ENCODE data around the gene LENG8. TPM values are rescaled to one million over a fixed set of nuclear protein-coding genes. Genes with fewer than 3 reads are reported as not detected.

The LENG8 gene
- total RNA-seq, 2 experiments from 2014 or later: 63.2 to 137 TPM

DNA sequence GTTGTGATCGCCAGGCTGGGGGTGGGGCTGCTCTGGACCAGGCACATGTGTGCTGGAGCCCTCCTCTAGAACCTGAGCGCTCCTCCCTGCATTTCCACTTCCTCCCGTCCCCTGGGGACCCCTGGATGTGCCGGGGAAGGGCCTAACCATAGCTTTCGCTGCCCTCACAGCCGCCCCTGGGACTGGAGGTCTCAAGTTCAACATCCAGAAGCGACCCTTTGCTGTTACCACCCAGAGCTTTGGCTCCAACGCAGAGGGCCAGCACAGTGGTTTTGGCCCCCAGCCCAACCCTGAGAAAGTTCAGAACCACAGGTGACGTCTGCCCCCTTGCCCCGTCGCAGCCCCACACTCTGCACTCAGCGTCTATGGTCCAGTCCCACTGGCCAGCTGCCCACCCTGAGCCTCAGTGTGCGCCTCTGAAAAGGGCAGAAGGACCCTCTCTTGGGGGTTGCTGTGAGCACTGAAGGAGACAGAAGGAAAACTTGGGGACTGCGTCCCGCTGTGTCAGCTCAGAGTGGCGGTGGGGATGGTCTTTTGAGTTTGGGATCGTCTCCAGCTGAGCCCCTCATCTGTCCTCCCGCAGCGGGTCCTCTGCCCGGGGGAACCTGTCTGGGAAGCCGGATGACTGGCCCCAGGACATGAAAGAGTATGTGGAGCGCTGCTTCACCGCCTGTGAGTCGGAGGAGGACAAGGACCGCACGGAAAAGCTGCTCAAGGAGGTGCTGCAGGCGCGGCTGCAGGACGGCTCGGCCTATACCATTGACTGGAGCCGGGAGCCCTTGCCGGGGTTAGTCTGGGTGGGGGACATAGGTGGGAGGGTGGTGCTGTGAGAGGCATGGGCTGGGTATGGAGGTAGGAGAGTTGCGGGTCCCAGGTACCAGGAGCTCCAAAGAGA is 6.0 kb downstream of the LENG8 start:
- Histone ChIP-seq H3K4me3 (ENCODE audit: low read depth, low read length, poor library complexity, severe bottlenecking) (no peak overlapping the region), H3K9me2 (ENCODE audit: insufficient read depth, low read length) (no peaks in the 10 kb centered on the region), H3K27ac (ENCODE audit: low read depth, low read length, poor library complexity, severe bottlenecking) (no peak overlapping the region), H3K9me3 (ENCODE audit: low read length) (no peaks in the 10 kb centered on the region), H4K20me1 (ENCODE audit: insufficient read depth, low read length) (peaks cover 18% of the 10 kb centered on the region), H3K4me1 (ENCODE audit: insufficient read depth, low read length, poor library complexity, severe bottlenecking) (peaks cover 13% of the 10 kb centered on the region), H3K79me2 (ENCODE audit: insufficient read depth, low read depth, low read length) (peaks cover 22% of the 10 kb centered on the region), H3K36me3 (ENCODE audit: insufficient read depth, low read length) (peaks cover 95% of the 10 kb centered on the region), H2AFZ (ENCODE audit: low read length) (no peak overlapping the region), H3K4me2 (ENCODE audit: low read length) (no peak overlapping the region)
- no peak for DNase-seq (ENCODE audit: low spot score)
- BruUV-seq (replicated peaks): no TSS peak
- ChIA-PET POLR2A (no interaction called here), CTCF (ENCODE audit: unreplicated experiment) (no interaction called here)
- TF ChIP-seq, protein P1, sequence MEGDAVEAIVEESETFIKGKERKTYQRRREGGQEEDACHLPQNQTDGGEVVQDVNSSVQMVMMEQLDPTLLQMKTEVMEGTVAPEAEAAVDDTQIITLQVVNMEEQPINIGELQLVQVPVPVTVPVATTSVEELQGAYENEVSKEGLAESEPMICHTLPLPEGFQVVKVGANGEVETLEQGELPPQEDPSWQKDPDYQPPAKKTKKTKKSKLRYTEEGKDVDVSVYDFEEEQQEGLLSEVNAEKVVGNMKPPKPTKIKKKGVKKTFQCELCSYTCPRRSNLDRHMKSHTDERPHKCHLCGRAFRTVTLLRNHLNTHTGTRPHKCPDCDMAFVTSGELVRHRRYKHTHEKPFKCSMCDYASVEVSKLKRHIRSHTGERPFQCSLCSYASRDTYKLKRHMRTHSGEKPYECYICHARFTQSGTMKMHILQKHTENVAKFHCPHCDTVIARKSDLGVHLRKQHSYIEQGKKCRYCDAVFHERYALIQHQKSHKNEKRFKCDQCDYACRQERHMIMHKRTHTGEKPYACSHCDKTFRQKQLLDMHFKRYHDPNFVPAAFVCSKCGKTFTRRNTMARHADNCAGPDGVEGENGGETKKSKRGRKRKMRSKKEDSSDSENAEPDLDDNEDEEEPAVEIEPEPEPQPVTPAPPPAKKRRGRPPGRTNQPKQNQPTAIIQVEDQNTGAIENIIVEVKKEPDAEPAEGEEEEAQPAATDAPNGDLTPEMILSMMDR (conservative IDR thresholded peaks at IDR 0.05; ENCODE audit: low read length): no peak
- TF ChIP-seq EZH2phosphoT487 (IDR thresholded peaks at IDR 0.05; ENCODE audit: borderline replicate concordance, low read depth, low read length): no peak
- intact Hi-C loops (cut with micrococcal nuclease; ENCODE audit: unreplicated experiment): no loop called here

DNA sequence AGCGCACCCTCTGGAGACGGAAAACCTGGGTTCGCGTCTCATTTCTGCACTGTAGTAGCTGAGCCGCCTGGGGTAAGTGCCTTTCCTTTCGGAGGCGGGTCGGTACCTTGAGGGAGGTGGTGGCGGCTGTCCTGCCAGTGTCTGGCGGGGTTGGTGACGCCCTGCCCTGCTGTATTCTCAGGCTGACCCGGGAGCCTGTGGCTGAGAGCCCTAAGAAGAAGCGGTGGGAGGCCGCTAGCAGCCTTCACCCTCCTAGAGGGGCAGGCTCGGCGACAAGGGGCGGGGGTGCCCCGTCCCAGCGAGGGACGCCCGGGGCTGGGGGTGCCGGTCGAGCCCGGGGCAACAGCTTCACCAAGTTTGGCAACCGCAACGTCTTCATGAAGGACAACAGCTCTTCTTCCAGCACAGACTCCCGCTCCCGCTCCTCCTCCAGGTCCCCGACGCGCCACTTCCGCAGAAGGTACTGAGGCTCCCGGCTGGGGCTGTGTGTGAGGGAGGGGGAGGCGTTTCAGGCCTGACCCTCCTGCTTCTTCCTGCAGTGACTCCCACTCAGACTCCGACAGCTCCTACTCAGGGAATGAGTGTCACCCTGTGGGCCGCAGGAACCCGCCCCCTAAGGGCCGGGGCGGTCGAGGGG is 6.9 kb downstream of the LENG8 start:
- H2AFZ ChIP-seq (ENCODE audit: low read length): no peak overlapping the region
- TF ChIP-seq, protein P1 (conservative IDR thresholded peaks at IDR 0.05; ENCODE audit: low read length): no peak
- TF ChIP-seq EZH2phosphoT487 (IDR thresholded peaks at IDR 0.05; ENCODE audit: borderline replicate concordance, low read depth, low read length): no peak
- H3K36me3 ChIP-seq (ENCODE audit: insufficient read depth, low read length): peaks cover 97% of the 10 kb centered on the region
- H3K4me1 ChIP-seq (ENCODE audit: insufficient read depth, low read length, poor library complexity, severe bottlenecking): peaks cover 5% of the 10 kb centered on the region
- intact Hi-C loops (cut with micrococcal nuclease; ENCODE audit: unreplicated experiment): no loop called here
- peaks cover 11% of the 10 kb centered on the region for H4K20me1 ChIP-seq (ENCODE audit: insufficient read depth, low read length)
- H3K4me3 ChIP-seq (ENCODE audit: low read depth, low read length, poor library complexity, severe bottlenecking): no peak overlapping the region
- POLR2A ChIA-PET: no interaction called here
- DNase-seq (ENCODE audit: low spot score): no peak
- H3K27ac ChIP-seq (ENCODE audit: low read depth, low read length, poor library complexity, severe bottlenecking): no peak overlapping the region
- CTCF ChIA-PET (ENCODE audit: unreplicated experiment): no interaction called here
- peaks cover 13% of the 10 kb centered on the region for H3K79me2 ChIP-seq (ENCODE audit: insufficient read depth, low read depth, low read length)
- no peaks in the 10 kb centered on the region for H3K9me2 ChIP-seq (ENCODE audit: insufficient read depth, low read length)
- no peak overlapping the region for H3K4me2 ChIP-seq (ENCODE audit: low read length)
- no TSS peak for BruUV-seq (replicated peaks)
- no peaks in the 10 kb centered on the region for H3K9me3 ChIP-seq (ENCODE audit: low read length)

Measured in OCI-LY7 (cell line).